Measurements from ENCODE around the gene UIMC1.

DNA sequence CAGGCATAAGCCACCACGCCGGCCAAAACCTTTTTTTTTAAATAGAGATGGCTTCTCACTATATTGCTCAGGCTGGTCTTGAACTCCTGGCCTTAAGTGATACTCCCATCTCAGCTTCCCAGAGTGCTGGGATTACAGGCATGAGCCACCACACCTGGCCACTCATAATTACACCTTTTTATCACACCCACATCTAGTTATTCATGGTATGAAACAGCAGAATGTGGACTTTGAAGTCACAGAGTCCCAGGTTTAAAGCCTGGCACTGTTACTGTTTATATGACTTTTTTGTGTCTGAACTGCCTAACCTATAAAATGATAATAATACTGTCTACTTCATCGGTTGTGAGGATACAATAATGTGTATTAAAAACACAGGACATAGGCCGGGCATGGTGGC is 39.1 kb upstream of the UIMC1 start:
- TF ChIP-seq, protein P1, sequence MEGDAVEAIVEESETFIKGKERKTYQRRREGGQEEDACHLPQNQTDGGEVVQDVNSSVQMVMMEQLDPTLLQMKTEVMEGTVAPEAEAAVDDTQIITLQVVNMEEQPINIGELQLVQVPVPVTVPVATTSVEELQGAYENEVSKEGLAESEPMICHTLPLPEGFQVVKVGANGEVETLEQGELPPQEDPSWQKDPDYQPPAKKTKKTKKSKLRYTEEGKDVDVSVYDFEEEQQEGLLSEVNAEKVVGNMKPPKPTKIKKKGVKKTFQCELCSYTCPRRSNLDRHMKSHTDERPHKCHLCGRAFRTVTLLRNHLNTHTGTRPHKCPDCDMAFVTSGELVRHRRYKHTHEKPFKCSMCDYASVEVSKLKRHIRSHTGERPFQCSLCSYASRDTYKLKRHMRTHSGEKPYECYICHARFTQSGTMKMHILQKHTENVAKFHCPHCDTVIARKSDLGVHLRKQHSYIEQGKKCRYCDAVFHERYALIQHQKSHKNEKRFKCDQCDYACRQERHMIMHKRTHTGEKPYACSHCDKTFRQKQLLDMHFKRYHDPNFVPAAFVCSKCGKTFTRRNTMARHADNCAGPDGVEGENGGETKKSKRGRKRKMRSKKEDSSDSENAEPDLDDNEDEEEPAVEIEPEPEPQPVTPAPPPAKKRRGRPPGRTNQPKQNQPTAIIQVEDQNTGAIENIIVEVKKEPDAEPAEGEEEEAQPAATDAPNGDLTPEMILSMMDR (IDR thresholded peaks at IDR 0.05), result no peak
- no peak for TF ChIP-seq POLR2A (IDR thresholded peaks at IDR 0.05)
